SKM-1 (cell line): Measurements from ENCODE around the gene PAX4.
"Not testable (repeated sequence)": the region's sequence is repeated elsewhere in the genome, so short reads cannot be mapped to it uniquely, and the experiment has no call there.

ENCODE experiments used
- DNase-seq: peaks from one replicate; lab custom pipeline; 2025; ENCODE audit not compliant: unreplicated experiment; lab: John Stamatoyannopoulos, UW

PAX4 gene

DNA sequence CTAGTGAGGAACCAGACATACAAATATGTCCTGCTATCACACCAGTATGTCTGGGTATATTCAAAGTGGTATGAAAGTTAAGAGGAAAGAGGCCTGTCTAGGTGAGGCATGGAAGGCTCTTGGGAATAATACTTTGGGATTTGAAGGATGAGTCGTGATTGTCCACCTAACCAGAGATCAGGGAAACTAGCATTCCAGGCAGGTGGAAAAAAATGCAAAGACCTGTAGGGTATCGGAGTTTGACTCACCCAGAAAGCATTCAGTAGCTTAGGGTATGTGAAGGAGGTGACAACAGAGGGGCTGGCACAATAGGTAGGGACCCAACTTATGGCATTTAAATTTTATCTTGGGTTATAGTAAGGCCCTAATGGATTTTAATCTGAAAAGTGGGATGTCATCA, 31.6 kb downstream of the PAX4 start:
- no peak for DNase-seq

DNA sequence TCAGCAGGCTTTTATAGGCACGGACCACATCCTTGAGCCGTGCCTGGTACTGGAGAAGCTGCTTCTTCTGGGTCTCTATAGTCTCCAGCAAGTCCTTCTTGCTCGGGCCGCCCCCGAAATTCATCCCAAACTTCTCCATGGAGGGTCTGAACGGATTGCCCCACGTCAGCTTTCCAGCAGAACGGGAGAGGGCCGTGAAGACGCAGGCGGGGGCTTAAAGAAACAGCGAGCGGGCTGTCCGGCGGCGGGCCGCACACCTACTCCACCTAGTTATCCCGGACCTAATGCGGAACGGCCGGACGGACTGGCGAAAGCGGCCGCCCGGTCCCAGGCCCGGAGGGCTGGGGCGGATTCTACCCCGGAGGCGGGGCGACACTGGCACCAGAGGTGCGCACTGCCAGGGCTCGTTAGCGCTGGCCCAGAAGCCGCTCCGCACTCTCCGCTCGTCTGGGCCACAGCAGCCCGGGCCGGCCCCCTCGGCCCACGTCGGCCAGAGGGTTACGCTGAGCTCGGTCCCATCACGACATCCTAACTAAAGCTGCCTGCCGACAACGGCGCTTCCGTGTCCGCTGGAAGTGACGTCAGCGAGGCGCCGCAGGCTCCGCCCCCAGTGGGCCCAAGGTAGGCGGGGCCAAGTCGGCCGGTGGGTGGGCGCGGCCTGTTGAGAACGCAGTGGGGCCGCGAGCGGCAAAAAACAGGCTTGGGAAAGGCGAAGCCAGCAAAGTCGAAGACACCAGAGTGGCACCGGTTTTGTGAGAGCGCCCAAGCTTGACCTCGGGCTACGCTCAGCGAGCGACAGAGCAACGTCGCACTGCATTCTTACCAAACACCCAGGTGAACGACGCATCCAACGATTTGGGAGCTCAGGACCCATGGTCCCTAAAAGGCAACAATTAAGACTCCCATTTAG, 32.6 kb downstream of the PAX4 start, which contains the start of gene GCC1:
TSS of gene GCC1 (minus strand) at position 553 of the 910 bp plus-strand sequence. CDS start at position 139, 414 bp downstream.
- peak; percentile 39 for DNase-seq

DNA sequence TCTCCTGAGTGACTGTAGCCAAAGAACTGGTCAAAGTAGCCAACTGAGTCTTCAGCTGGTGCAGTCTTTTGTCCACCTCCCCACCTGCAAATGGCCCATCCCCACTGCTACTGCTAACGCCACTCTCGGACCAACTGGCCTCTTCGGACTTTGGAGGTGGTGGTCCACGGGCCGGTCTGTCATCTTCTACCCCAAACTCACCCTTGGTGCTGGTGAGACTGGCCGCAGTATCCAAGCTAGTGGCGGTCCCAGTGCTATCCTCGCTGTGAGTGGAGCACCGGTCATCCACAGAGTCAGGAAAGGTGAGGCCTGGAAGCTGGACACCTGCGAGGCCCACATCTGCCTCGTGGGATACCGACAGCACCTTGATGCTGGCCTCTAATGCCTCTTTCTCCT, 33.3 kb downstream of the PAX4 start:
- DNase-seq: no peak

GRCh38 chr7:127582361-127582760, 35.6 kb downstream of the PAX4 start:
- DNase-seq: no peak

- DNase-seq: no peak
These were observed 36.2 kb downstream of the PAX4 start for GRCh38 chr7:127581716-127582115.

DNA sequence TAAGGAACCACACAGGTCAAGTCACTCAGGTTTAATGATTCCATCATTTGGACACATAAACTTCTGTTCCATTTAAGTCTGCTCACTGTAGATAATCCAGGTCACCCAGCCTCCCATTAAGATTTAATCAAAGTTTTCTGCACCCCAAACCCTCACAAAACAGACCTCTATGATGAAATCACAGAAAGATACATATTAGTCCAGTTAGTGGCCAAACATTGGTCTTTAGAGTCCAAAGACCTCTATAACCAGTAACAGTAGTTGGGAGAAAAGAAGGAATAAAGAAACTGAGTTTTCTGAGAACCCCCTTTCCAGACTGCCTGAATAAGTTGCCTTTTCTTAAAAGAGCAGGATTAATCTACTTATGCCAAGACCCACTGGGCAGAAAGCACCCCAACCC, 37.3 kb downstream of the PAX4 start:
- no peak for DNase-seq

- DNase-seq: no peak
These were observed 39.1 kb downstream of the PAX4 start for GRCh38 chr7:127578711-127579275.

DNA sequence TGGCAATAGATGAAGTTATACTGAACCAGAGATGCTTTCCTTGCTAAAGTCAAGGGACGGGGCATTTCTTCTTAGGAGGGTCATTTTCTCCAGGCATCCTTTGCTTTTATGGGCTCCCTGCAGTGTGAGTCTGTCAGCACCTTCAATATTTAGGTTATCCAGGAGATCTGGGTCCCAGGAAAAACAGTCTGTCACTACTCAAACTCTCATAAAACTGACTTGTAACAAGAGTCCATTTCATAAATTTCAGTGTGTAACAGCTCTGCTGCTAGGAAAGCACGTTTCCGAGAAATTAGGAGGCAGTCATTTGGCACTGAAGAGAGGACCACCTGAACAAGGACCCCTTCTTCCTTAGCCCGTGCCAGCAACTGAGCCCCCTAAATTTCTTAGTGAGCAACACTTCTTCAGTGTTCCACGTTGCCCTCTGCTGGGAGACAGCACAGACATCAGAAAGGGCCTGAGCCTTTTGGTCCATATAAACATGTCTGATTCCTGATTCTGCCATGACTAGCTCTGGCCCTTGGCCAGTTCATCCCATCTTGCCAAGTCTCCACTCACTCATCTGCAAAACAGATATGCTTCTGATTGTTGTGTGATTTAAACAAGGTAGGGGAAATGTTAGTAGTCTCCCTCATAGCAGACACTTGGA, 39.8 kb downstream of the PAX4 start:
- no peak for DNase-seq

DNA sequence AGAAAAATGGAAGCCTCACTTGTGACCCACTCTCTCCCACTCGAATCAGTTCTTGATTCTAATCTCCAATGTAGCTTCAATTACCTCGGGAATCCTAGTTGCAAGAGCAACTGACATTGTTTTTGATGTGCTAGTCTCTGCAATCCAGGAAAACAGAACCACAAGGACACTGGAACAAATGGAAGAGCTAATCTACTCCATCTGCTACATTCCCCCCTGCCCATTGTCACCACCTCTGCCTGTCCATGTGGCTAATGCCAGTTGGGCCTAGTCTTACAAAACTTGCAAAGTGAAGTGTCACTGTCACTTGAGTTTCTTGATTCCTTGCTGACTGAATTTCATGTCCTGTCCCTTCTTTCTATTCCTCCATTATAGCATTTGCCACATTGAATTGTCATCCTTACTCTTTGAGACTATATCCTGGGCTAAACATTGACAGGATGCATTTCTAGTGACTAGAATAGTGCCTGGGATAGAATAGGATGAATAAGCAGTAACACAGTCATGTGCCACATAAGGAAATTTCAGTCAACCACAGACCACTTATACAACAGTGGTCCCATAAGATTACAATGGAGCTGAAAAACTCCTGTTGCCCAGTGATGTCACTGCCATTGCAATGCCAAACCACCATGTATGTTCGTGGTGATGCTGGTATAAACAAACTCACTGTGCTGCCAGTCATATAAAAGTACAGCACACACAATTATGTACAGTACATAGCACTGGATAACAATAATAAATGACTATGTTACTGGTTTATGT, 46.0 kb downstream of the PAX4 start:
- no peak for DNase-seq

DNA sequence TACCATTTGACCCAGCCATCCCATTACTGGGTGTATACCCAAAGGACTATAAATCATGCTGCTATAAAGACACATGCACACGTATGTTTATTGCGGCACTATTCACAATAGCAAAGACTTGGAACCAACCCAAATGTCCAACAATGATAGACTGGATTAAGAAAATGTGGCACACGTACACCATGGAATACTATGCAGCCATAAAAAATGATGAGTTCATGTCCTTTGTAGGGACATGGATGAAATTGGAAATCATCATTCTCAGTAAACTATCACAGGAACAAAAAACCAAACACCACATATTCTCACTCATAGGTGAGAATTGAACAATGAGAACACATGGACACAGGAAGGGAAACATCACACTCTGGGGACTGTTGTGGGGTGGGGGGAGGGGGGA, 49.9 kb downstream of the PAX4 start:
- DNase-seq: not testable (repeated sequence)

- no peak for DNase-seq
These were observed 51.7 kb downstream of the PAX4 start for GRCh38 chr7:127566242-127566641.
